Suprapubic skin (tissue), 4 donors: ENCODE measurements around the gene GMNN. TPM values are rescaled to one million over a fixed set of nuclear protein-coding genes. Genes with fewer than 3 reads are reported as not detected.
"Not testable (repeated sequence)": the region's sequence is repeated elsewhere in the genome, so short reads cannot be mapped to it uniquely, and the experiment has no call there.

Experiments
- DNase-seq, 2 donors: peaks; one replicate each; pipeline ENCODE4 v3.0.0-alpha.2; 2019; ENCODE audit warnings: low spot score in 2 of 2
- H3K27ac ChIP-seq: fragments of 200-600 bp; sonication (generic); one replicate; pipeline ENCODE4 v1.5.1; 2019
- H3K27me3 ChIP-seq: fragments of 200-600 bp; sonication (generic); one replicate; pipeline ENCODE4 v1.5.1; 2019
- H3K36me3 ChIP-seq: fragments of 200-600 bp; sonication (generic); one replicate; pipeline ENCODE4 v1.5.1; 2019
- H3K4me1 ChIP-seq: fragments of 200-600 bp; sonication (generic); one replicate; pipeline ENCODE4 v1.5.1; 2019
- H3K4me3 ChIP-seq: fragments of 200-600 bp; sonication (generic); one replicate; pipeline ENCODE4 v1.5.1; 2019; ENCODE audit warnings: mild to moderate bottlenecking
- H3K9me3 ChIP-seq: fragments of 200-600 bp; sonication (generic); one replicate; pipeline ENCODE4 v1.5.1; 2019
- EP300 ChIP-seq: sonication (generic); formaldehyde crosslinking; IDR thresholded peaks from one replicate; pipeline ENCODE4 v1.6.1; 2017; ENCODE audit warnings: antibody characterized with exemption
- POLR2A ChIP-seq, 2 donors: fragments of 450-650 bp; IDR thresholded peaks; one replicate each; pipeline ENCODE4 v1.6.1; 2017; ENCODE audit warnings: antibody characterized with exemption in 2 of 2, mild to moderate bottlenecking in 2 of 2, moderate library complexity in 2 of 2
- POLR2AphosphoS5 ChIP-seq, 3 donors: sonication (generic); formaldehyde crosslinking; IDR thresholded peaks; one replicate each; pipeline ENCODE4 v1.6.1; 2017; ENCODE audit warnings: antibody characterized with exemption in 3 of 3
- WGBS: methylation state at CpG from one replicate; pipeline ENCODE4 v1.1.5; 2018; 5-methylcytosine and 5-hydroxymethylcytosine counted together
- total RNA-seq, 4 donors: library from RNA; depleted of rRNA; stranded (reverse); fragments of >200 nt; gene quantifications; one replicate each; pipeline ENCODE4 v1.1.0, GENCODE V29; 2016
- TF ChIP-seq, protein P1 (sequence below), 2 donors: fragments of 200-600 bp in 1 of 2; fragments of 450-650 bp in 1 of 2; sonication (generic) in 1 of 2; IDR thresholded peaks; one replicate each; pipeline ENCODE4 v1.5.1; 2016 to 2019; ENCODE audit warnings: antibody characterized with exemption in 2 of 2, mild to moderate bottlenecking in 1 of 2, moderate library complexity in 1 of 2

The GMNN gene
- total RNA-seq, 4 donors from 2014 or later = 49.6 to 89.6 (median 70.5) TPM

DNA sequence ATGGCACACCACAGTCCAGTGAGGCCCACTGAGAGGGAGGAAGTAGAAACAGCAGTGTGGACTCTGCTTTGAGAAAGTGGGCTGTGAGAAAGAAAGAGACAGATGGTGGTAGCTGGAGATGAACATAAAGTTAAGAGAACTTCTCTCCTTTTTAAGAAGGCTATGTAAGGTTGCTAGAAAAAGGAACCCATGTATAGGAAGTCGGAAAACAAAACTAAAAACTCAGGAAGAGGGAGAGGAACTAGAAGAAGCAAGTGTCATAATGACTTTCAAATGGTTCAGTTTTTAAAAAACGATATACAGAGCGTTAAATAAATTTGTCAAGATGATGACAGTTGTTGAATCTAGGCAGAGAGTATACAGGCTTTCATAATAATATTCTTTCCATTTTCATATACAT, 25.4 kb upstream of the GMNN start:
- TF ChIP-seq POLR2AphosphoS5 (IDR thresholded peaks at IDR 0.05) = no peak
- TF ChIP-seq POLR2A (IDR thresholded peaks at IDR 0.05) = no peak
- no peak for TF ChIP-seq EP300
- TF ChIP-seq, protein P1, sequence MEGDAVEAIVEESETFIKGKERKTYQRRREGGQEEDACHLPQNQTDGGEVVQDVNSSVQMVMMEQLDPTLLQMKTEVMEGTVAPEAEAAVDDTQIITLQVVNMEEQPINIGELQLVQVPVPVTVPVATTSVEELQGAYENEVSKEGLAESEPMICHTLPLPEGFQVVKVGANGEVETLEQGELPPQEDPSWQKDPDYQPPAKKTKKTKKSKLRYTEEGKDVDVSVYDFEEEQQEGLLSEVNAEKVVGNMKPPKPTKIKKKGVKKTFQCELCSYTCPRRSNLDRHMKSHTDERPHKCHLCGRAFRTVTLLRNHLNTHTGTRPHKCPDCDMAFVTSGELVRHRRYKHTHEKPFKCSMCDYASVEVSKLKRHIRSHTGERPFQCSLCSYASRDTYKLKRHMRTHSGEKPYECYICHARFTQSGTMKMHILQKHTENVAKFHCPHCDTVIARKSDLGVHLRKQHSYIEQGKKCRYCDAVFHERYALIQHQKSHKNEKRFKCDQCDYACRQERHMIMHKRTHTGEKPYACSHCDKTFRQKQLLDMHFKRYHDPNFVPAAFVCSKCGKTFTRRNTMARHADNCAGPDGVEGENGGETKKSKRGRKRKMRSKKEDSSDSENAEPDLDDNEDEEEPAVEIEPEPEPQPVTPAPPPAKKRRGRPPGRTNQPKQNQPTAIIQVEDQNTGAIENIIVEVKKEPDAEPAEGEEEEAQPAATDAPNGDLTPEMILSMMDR (IDR thresholded peaks at IDR 0.05) = no peak
- H3K9me3 ChIP-seq = no peaks in the 10 kb centered on the region
- H3K27me3 ChIP-seq = no peaks in the 10 kb centered on the region
- H3K36me3 ChIP-seq = no peaks in the 10 kb centered on the region
- no peaks in the 10 kb centered on the region for H3K4me1 ChIP-seq
- DNase-seq = no peak
- H3K4me3 ChIP-seq = no peak overlapping the region
- no peak overlapping the region for H3K27ac ChIP-seq
- 83% methylated on average over 3 of the region's 3 CpGs for WGBS

DNA sequence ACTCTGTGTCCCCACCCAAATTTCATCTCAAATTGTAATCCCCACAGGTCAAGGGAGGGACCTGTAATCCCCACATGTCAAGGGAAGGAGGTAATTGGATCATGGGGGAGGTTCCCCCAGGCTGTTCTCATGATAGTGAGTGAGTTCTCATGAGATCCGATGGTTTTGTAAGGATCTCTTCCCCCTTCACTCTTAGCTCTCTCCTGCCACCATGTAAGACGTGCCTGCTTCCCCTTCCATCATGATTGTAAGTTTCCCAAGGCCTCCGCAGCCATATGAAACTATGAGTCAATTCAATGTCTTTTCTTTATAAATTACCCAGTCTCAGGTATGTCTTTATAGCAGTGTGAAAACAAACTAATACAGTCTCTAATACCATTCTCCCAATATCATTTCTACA, 23.9 kb upstream of the GMNN start:
- not testable (repeated sequence) for H3K4me1 ChIP-seq, DNase-seq, H3K27ac ChIP-seq, H3K36me3 ChIP-seq, H3K27me3 ChIP-seq, H3K4me3 ChIP-seq, H3K9me3 ChIP-seq
- 69% methylated on average over 3 of the region's 3 CpGs for WGBS

GRCh38 chr6:24752503-24752902, 22.2 kb upstream of the GMNN start:
- no peaks in the 10 kb centered on the region for H3K9me3 ChIP-seq
- no peak for TF ChIP-seq POLR2A (IDR thresholded peaks at IDR 0.05)
- TF ChIP-seq, protein P1 (IDR thresholded peaks at IDR 0.05) = no peak
- TF ChIP-seq POLR2AphosphoS5 (IDR thresholded peaks at IDR 0.05) = no peak
- no peak for TF ChIP-seq EP300
- 67% methylated on average over 2 of the region's 2 CpGs for WGBS
- H3K27ac ChIP-seq = no peak overlapping the region
- no peaks in the 10 kb centered on the region for H3K36me3 ChIP-seq
- no peak for DNase-seq
- H3K4me3 ChIP-seq = no peak overlapping the region
- H3K27me3 ChIP-seq = no peaks in the 10 kb centered on the region
- H3K4me1 ChIP-seq = no peaks in the 10 kb centered on the region

DNA sequence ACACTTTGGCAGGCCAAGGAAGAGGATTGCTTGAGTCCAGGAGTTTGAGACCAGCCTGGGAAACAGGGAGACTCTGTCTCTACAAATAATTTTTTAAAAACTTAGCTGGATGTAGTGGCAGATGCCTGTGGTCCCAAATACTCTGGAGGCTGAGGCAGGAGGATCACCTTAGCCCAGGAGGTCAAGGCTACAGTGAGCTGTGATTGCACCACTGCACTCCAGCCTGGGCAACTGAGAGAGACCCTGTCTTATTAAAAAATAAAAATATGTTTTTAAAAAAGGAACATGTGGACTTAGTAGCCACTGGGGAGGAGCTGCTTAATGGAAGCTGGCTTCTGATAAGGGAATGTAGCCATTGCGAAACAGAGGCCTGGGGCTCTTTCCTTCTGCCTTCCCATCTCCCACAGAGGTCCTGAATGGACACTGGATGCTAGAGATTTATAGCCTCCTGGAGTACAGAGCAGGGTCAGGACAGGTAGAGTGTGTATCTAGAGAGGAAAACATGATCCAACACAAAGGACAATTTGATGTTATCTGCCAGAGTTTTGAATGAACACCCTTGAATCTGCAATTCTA, 21.7 kb upstream of the GMNN start:
- Histone ChIP-seq H3K36me3 (no peaks in the 10 kb centered on the region), H3K4me3 (no peak overlapping the region), H3K27ac (no peak overlapping the region), H3K27me3 (no peaks in the 10 kb centered on the region), H3K4me1 (no peaks in the 10 kb centered on the region), H3K9me3 (no peaks in the 10 kb centered on the region)
- WGBS = 87% methylated on average over 1 of the region's 1 CpG
- TF ChIP-seq POLR2A (IDR thresholded peaks at IDR 0.05) = no peak
- no peak for TF ChIP-seq EP300
- TF ChIP-seq POLR2AphosphoS5 (IDR thresholded peaks at IDR 0.05) = no peak
- TF ChIP-seq, protein P1 (IDR thresholded peaks at IDR 0.05) = no peak
- DNase-seq = no peak

DNA sequence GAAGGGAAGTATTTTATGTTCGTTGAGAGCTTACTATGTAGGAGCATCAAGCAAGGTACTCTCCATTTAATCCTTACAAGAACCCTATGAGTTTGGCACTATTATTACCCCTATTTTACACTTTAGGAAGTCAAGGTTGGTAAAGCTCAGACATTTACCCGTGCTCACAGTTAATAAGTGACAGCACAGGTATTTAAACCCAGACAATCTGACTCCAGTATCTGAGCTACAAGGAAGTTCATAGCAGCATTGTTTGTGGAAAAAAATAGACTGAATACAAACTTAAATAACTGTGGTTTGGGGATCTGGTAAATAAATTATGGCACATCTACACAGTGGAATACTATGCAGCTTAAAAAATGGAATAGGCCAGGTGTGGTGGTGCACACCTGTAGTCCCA, 21.2 kb upstream of the GMNN start:
- H3K27ac ChIP-seq = no peak overlapping the region
- H3K36me3 ChIP-seq = no peaks in the 10 kb centered on the region
- no peak overlapping the region for H3K4me3 ChIP-seq
- H3K4me1 ChIP-seq = no peaks in the 10 kb centered on the region
- TF ChIP-seq, protein P1 (IDR thresholded peaks at IDR 0.05) = no peak
- TF ChIP-seq EP300 = no peak
- no peak for TF ChIP-seq POLR2AphosphoS5 (IDR thresholded peaks at IDR 0.05)
- TF ChIP-seq POLR2A (IDR thresholded peaks at IDR 0.05) = no peak
- no peaks in the 10 kb centered on the region for H3K27me3 ChIP-seq
- 87% methylated on average over 2 of the region's 2 CpGs for WGBS
- no peaks in the 10 kb centered on the region for H3K9me3 ChIP-seq
- no peak for DNase-seq

DNA sequence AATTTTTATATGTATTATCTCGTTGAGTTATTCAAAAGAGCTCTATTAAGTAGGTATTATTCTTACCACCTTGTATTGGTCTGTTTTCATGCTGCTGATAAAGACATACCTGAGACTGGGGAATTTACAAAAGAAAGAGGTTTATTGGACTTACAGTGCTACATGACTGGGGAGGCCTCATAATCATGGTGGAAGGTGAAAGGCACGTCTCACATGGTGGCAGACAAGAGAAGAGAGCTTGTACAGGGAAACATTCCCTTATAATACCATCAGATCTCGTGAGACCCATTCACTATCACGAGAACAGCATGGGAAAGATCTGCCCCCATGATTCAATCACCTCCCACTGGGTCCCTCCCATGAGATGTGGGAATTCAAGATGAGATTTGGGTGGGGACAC, 20.4 kb upstream of the GMNN start:
- WGBS = 79% methylated on average over 4 of the region's 4 CpGs

More for the DNA sequence above, 20.4 kb upstream of the GMNN start:
- H3K27me3 ChIP-seq, H3K9me3 ChIP-seq, H3K36me3 ChIP-seq, H3K4me3 ChIP-seq, DNase-seq, H3K4me1 ChIP-seq, H3K27ac ChIP-seq: not testable (repeated sequence)
